Urothelium cell line (cell line): ENCODE measurements around the gene FAM168A.

Source experiments
- DNase-seq: peaks from one replicate; pipeline ENCODE4 v3.0.0; 2011; ENCODE audit warnings: low spot score, mixed read lengths
- FAIRE-seq: peaks from 2 replicates; lab custom pipeline; 2011; peaks lifted over from hg19 to GRCh38; lab: Jason Lieb, UNC

The FAM168A gene

GRCh38 chr11:73524774-73525173 is 73.1 kb downstream of the FAM168A start:
- DNase-seq: no peak
- FAIRE-seq: no peak

- DNase-seq: peak; percentile 39
These were observed 76.3 kb downstream of the FAM168A start for GRCh38 chr11:73521621-73522020.

GRCh38 chr11:73520353-73521061 is 77.4 kb downstream of the FAM168A start:
- FAIRE-seq: no peak
- DNase-seq: no peak

More at GRCh38 chr11:73521621-73522020, 76.3 kb downstream of the FAM168A start:
- no peak for FAIRE-seq

- DNase-seq: no peak
- no peak for FAIRE-seq
These were observed 78.6 kb downstream of the FAM168A start for GRCh38 chr11:73519266-73519665.

DNA sequence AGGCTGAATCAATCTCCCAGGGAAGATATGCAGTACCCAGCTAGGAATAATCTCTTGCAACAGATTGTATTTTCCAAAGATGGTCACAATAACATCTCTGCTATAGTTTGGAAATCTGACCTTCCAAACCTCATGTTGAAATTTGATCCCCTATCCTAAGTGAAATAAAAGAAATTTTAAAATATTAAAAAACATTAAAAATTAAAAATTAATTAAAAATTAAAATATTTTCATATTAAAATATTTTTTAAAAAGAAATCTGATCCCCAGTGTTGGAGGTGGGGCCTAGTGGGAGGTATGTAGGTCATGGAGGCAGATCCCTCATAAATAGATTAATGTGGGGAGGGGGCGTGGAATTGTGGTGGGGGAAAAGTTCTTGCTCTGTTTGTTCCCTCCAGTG is 79.7 kb downstream of the FAM168A start:
- DNase-seq: no peak
- no peak for FAIRE-seq

- DNase-seq: no peak
- no peak for FAIRE-seq
These were observed 81.8 kb downstream of the FAM168A start for GRCh38 chr11:73516080-73516479.

GRCh38 chr11:73513707-73514106 is 84.2 kb downstream of the FAM168A start:
- no peak for FAIRE-seq
- no peak for DNase-seq

- FAIRE-seq (no peak), DNase-seq (no peak)
These were observed 87.0 kb downstream of the FAM168A start for GRCh38 chr11:73510877-73511276.

GRCh38 chr11:73510106-73510505 is 87.8 kb downstream of the FAM168A start:
- DNase-seq (no peak), FAIRE-seq (no peak)

DNA sequence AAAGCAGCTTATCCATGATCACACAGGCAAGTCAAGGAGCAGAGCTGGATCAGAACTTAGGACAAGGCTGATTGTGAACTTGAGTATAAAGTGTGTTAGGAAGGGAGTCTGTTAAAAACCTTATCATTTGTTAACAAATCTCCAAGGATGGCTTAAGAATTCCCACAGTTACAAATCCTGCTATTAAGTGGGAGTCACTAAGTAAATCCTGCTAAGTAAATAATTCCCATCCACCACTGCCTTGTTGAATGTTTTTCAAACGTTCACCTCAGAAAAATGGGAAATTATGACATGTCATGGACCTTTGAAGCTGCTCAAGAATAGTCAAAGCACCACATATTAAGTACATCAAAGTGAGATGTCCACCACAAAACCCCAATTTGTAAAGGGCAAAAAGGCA is 88.7 kb downstream of the FAM168A start:
- no peak for DNase-seq
- no peak for FAIRE-seq

DNA sequence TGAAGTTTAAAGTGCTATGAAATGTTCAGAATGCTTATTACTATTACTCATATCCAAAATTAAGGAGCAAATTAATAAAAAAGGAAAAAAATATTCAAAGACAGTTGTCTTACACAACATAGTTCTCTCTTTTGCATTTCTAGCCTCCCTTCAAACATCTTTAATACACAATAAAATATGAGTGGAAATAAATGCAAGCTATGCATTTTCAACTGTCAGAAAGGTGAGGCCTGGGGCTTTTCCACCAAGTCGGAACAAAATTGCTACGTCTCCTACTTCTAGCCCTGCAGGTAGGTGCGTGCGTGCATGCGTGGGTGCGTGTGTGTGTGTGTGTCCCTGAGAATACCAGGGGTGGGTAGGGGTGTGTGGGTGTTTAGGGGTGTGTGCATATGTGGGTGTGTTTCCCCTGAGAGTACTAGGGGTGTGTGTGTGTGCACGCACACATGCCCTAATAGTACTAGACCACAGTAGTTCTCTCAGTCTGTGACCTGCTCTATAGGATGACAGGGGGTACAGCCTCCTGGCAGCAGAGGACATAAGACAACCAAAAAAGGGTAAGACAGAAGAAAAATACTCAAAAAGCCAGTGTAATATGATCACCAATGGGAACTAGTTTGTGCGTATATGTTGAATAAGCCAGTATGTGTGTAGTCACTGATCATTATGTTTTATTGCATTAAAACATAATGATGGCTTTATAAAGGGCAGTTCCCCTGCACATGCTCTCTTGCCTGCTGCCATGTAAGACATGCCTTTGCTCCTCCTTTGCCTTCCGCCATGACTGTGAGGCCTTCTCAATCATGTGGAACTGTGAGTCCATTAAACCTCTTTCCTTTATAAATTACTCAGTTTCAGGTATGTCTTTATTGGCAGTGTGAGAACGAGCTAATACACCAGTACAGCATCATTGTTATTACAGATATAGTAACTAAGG is 89.4 kb downstream of the FAM168A start:
- no peak for FAIRE-seq
- DNase-seq: no peak

DNA sequence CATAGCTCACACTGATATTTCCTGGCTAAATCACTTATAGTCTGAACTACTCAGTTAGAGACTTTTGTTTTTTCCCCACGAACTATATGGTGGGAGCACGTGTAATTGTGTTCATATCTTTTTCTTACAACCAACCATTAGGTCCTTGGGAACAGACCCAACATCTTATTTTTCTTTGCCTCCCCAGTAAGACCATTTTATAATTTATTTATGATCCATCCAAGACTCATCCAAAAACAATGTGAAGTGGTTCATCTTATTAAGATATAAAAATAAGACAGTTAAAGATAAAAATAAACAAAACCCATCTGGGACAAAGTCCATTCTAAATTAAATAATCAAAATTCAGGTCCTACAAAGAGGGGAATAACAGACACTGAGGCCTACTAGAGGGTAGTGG is 90.8 kb downstream of the FAM168A start:
- FAIRE-seq: no peak
- no peak for DNase-seq

DNA sequence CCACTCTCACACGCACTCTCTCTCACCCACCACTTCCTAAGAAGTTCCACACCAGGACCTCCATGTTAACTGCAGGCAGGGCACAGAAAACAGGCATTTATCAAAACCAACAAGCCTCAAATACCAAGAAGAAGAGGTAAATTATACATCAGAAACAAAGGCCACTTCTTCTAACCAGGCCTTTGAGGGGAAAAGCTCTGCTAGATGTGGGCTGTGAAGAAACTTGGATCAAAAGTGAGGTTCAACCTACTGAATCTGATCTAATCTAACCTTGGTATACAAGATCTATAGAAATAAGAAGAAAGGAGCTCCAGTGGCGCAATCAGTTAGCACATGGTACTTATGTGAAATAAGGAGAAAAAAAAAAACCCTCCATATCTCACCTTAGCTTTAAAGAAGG is 91.9 kb downstream of the FAM168A start:
- no peak for DNase-seq

DNA sequence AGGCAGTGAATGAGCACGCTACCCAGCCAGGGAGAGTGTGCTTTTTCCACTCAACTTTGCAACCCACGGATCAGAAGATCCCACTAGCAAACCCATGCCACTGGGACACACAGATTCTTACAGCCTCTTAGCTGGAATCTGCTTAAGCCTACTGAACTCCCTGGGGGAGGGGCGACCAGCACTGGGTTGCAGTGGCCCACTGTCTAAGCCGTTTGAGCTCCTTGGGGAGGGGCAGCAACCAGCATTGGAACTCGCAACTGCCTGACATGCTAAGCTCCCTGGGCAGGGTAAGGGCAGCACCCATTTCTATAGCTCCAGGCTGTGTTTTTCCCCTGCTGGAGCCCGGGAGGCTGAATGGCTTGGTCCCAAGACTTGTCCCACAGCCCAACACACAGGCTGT is 99.6 kb downstream of the FAM168A start:
- FAIRE-seq: no peak

More for the DNA sequence above, 91.9 kb downstream of the FAM168A start:
- no peak for FAIRE-seq

GRCh38 chr11:73496134-73496533 is 101.8 kb downstream of the FAM168A start:
- no peak for FAIRE-seq
- DNase-seq: no peak

More for the DNA sequence above, 99.6 kb downstream of the FAM168A start:
- no peak for DNase-seq

- no peak for DNase-seq
- no peak for FAIRE-seq
These were observed 102.2 kb downstream of the FAM168A start for GRCh38 chr11:73495731-73496130.

- peak; percentile 70 for DNase-seq
- peak; percentile 62 for FAIRE-seq
These were observed 103.8 kb downstream of the FAM168A start for GRCh38 chr11:73493956-73494598.

DNA sequence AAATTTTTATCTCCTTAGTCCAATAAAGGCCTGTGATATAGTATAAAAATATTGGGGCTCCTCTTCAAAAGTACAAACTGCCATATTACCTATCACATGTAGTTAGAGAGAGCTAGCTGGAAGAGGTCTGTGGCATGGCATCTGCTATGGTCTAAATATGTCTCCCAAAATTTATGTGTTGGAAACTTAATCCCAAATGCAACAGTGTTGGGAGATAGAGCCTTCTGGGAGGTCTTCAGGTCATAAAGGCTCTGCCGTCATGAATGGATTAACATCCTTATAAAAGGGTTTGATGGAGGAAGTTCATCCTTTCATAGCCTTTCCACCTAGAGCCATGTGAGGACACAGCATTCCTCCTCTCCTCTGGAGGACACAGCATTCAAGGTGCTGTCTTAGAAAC is 116.3 kb downstream of the FAM168A start:
- FAIRE-seq: no peak
- DNase-seq: no peak

- FAIRE-seq (no peak), DNase-seq (no peak)
These were observed 117.2 kb downstream of the FAM168A start for GRCh38 chr11:73480677-73481076.

DNA sequence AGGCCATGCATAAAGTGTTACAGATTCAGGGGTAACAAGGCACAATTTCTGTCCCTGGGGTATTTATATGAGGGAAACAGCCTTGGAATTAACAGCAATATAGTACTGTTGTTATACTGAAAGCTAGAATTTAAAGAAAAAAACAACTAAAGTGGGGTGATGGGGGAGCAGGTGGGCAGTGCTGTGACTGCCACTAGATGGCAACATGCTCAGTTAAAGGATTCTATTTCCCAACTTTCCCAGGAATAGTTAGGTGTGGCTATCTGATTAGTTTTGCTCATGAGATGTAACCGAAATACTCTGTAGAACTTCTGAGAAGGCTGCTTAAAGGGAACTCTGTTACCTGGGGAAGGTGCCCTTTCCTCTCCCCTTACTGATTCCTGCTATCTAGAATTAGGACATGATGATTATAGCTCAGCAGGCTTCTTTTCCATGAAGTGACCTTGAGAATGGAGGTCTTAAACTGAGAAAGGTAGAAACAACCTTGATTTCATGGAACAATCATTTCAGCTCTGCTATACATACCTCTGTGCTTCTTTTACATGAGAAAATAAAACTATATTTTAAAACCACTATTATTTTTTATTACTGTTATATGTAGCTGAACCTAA is 119.1 kb downstream of the FAM168A start:
- peak; percentile 17 for FAIRE-seq
- peak; percentile 51 for DNase-seq

GRCh38 chr11:73477518-73477917 is 120.4 kb downstream of the FAM168A start:
- FAIRE-seq: no peak
- no peak for DNase-seq
